Liver (tissue), 9 donors: ENCODE results near the gene IGF2R. TPM values are rescaled to one million over a fixed set of nuclear protein-coding genes. Genes with fewer than 3 reads are reported as not detected.

Experiments
- DNase-seq: peaks from one replicate; pipeline ENCODE4 v3.0.0-alpha.2; 2017; ENCODE audit warnings: low spot score
- H3K27ac ChIP-seq, 2 donors: one replicate each; pipeline ENCODE4 v1.7.0; 2013; ENCODE audit warnings: inconsistent platforms in 2 of 2, low read length in 2 of 2, control low read depth in 1 of 2, low read depth in 1 of 2, mild to moderate bottlenecking in 1 of 2
- H3K27me3 ChIP-seq, 4 donors: one replicate each; pipeline versions ENCODE4 v1.6.1 to v1.7.0; 2013; ENCODE audit warnings: low read length in 3 of 4, inconsistent platforms in 1 of 4, mild to moderate bottlenecking in 1 of 4, moderate library complexity in 1 of 4; ENCODE audit not compliant: control insufficient read depth in 4 of 4, insufficient read depth in 4 of 4
- H3K36me3 ChIP-seq, 4 donors: one replicate each; pipeline versions ENCODE4 v1.6.1 to v1.7.0; 2013; ENCODE audit warnings: low read length in 3 of 4, mild to moderate bottlenecking in 3 of 4, low read depth in 1 of 4, moderate library complexity in 1 of 4; ENCODE audit not compliant: control insufficient read depth in 4 of 4, insufficient read depth in 3 of 4
- H3K4me1 ChIP-seq, 4 donors: one replicate each; pipeline versions ENCODE4 v1.6.1 to v1.7.0; 2013; ENCODE audit warnings: low read length in 3 of 4, mild to moderate bottlenecking in 3 of 4, moderate library complexity in 1 of 4; ENCODE audit not compliant: control insufficient read depth in 4 of 4, insufficient read depth in 4 of 4
- H3K4me3 ChIP-seq, 3 donors: one replicate each; pipeline versions ENCODE4 v1.6.1 to v1.7.0; 2013; ENCODE audit warnings: low read length in 3 of 3, control low read depth in 1 of 3, low read depth in 1 of 3, mild to moderate bottlenecking in 1 of 3
- H3K9ac ChIP-seq, 2 donors: one replicate each; pipeline ENCODE4 v1.7.0; 2013; ENCODE audit warnings: low read length in 2 of 2, mild to moderate bottlenecking in 2 of 2, moderate library complexity in 2 of 2, control low read depth in 1 of 2, low read depth in 1 of 2
- H3K9me3 ChIP-seq, 4 donors: one replicate each; pipeline versions ENCODE4 v1.6.1 to v1.7.0; 2013; ENCODE audit warnings: low read length in 3 of 4; ENCODE audit not compliant: control insufficient read depth in 4 of 4
- EGR1 ChIP-seq, 2 donors: IDR thresholded peaks; 2 replicates each; pipeline ENCODE4 v1.6.1; 2016 to 2018; ENCODE audit warnings: antibody characterized with exemption in 2 of 2, low read depth in 2 of 2
- FOXA1 ChIP-seq: IDR thresholded peaks from 2 replicates; pipeline ENCODE4 v1.6.1; 2016; ENCODE audit warnings: antibody characterized with exemption
- FOXA2 ChIP-seq: IDR thresholded peaks from 2 replicates; pipeline ENCODE4 v1.6.1; 2016; ENCODE audit warnings: antibody characterized with exemption
- GABPA ChIP-seq, 2 donors: IDR thresholded peaks in 1 of 2; conservative IDR thresholded peaks in 1 of 2; 2 replicates each; pipeline ENCODE4 v1.6.1; 2016; ENCODE audit warnings: antibody characterized with exemption in 2 of 2, mild to moderate bottlenecking in 1 of 2, moderate library complexity in 1 of 2
- HNF4A ChIP-seq, 2 donors: conservative IDR thresholded peaks; 2 replicates each; pipeline ENCODE4 v1.6.1; 2016; ENCODE audit warnings: antibody characterized with exemption in 2 of 2, mild to moderate bottlenecking in 2 of 2
- HNF4G ChIP-seq: IDR thresholded peaks from 2 replicates; pipeline ENCODE4 v1.6.1; 2016; ENCODE audit warnings: antibody characterized with exemption
- JUND ChIP-seq, 2 donors: IDR thresholded peaks; 2 replicates each; pipeline ENCODE4 v1.6.1; 2016; ENCODE audit warnings: antibody characterized with exemption in 2 of 2
- NR2F2 ChIP-seq: IDR thresholded peaks from 2 replicates; pipeline ENCODE4 v1.6.1; 2016; ENCODE audit warnings: antibody characterized with exemption
- RAD21 ChIP-seq, 2 donors: IDR thresholded peaks; 2 replicates each; pipeline ENCODE4 v1.6.1; 2016; ENCODE audit warnings: antibody characterized with exemption in 2 of 2, mild to moderate bottlenecking in 2 of 2
- RXRA ChIP-seq, 2 donors: IDR thresholded peaks; 2 replicates each; pipeline ENCODE4 v1.6.1; 2017 to 2018; ENCODE audit warnings: antibody characterized with exemption in 2 of 2, mild to moderate bottlenecking in 1 of 2
- SP1 ChIP-seq: IDR thresholded peaks from 2 replicates; pipeline ENCODE4 v1.6.1; 2018; ENCODE audit warnings: antibody characterized with exemption, mild to moderate bottlenecking
- TAF1 ChIP-seq: conservative IDR thresholded peaks from 2 replicates; pipeline ENCODE4 v1.6.1; 2016; ENCODE audit warnings: antibody characterized with exemption, mild to moderate bottlenecking
- YY1 ChIP-seq: IDR thresholded peaks from 2 replicates; pipeline ENCODE4 v1.6.1; 2016; ENCODE audit warnings: antibody characterized with exemption, mild to moderate bottlenecking
- WGBS: extraction: QIAGEN DNeasy Blood & Tissue Kit; methylation state at CpG from one replicate; pipeline ENCODE4 v1.1.7; 2013; 5-methylcytosine and 5-hydroxymethylcytosine counted together
- polyA plus RNA-seq, 2 donors: library from polyadenylated mRNA; stranded (reverse) in 1 of 2; unstranded in 1 of 2; fragments of 200-250 nt in 1 of 2; fragments of >200 nt in 1 of 2; fragmentation: Nextera tagmentation in 1 of 2; extraction: Ambion mirVana in 1 of 2; gene quantifications; one replicate each; pipeline versions ENCODE4 v1.2.1 to v1.2.3, GENCODE V29; 2013 to 2015
- total RNA-seq, 2 donors: library from RNA; depleted of rRNA; stranded (reverse); fragments of >200 nt; gene quantifications; one replicate each; pipeline ENCODE4 v1.2.3, GENCODE V29; 2014
- TF ChIP-seq, protein P1 (sequence below): IDR thresholded peaks from 2 replicates; pipeline ENCODE4 v1.6.1; 2016; ENCODE audit warnings: antibody characterized with exemption
- TF ChIP-seq, protein P2 (sequence below): IDR thresholded peaks from 2 replicates; pipeline ENCODE4 v1.6.1; 2016; ENCODE audit warnings: antibody characterized with exemption, mild to moderate bottlenecking
- TF ChIP-seq, protein P3 (sequence below): IDR thresholded peaks from 2 replicates; pipeline ENCODE4 v1.6.1; 2016; ENCODE audit warnings: antibody characterized with exemption
- TF ChIP-seq, protein P4 (sequence below): IDR thresholded peaks from 2 replicates; pipeline ENCODE4 v1.6.1; 2016; ENCODE audit warnings: antibody characterized with exemption
- TF ChIP-seq, protein P5 (sequence below): fragments of 150-350 bp; IDR thresholded peaks from 2 replicates; pipeline ENCODE4 v1.5.1; 2017; ENCODE audit warnings: improper control_type of control experiment, low read depth, low read length; ENCODE audit not compliant: missing input control
- donor health status: healthy.
- donor health status: healthy.
- donor health status: healthy.
- donor health status: healthy.
- donor health status: healthy.

IGF2R gene
- total and polyA plus RNA-seq, 4 donors, result 16.6 to 84.9 (median 45.7) TPM

DNA sequence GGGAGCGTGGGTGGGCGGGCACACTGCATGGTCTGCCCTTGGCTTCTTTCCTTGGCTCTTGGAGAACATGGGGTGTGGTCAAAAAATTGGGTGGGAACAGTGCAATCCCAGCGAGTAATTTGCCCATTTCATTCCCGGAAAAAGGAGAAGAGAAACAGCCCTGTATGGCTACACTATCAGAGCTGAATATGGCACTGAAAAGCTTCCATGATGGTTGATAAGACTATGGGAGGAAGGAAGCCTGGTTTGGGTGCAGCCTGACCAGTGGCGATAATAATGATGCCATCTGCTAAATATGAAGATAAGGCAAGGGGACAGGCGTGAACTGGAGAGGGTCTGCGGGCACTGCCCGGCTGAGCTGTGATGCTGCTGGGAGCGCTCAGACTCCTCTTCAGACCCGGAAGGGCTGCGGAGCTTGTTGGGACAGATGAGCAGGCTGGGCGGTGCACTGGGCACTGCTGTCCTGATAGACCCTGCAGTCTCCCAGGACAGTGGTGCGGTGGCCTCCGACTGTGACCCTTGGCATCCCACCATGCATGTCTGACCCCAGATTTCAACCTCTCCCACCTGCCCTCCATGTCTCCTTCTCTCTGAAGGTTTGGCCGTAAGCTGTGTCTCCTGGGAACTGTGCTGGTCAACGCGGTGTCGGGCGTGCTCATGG is 162.9 kb downstream of the IGF2R start:
- Histone ChIP-seq H3K4me3 (no peak overlapping the region), H3K9me3 (no peaks in the 10 kb centered on the region), H3K36me3 (peaks cover 0 to 21% (median 2%) of the 10 kb centered on the region in 4 donors), H3K4me1 (peaks cover 26 to 89% (median 57%) of the 10 kb centered on the region in 4 donors), H3K27me3 (no peaks in the 10 kb centered on the region), H3K9ac (no peak overlapping the region), H3K27ac (peak overlapping the region in 1 of 2 donors; percentile 68)
- TF ChIP-seq RXRA (IDR thresholded peaks at IDR 0.05), result no peak
- TF ChIP-seq EGR1 (IDR thresholded peaks at IDR 0.05; ENCODE audit: low read depth in 2 of 2), result no peak
- TF ChIP-seq NR2F2, result no peak
- TF ChIP-seq, protein P1, sequence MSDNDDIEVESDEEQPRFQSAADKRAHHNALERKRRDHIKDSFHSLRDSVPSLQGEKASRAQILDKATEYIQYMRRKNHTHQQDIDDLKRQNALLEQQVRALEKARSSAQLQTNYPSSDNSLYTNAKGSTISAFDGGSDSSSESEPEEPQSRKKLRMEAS, result no peak
- TF ChIP-seq, protein P2, sequence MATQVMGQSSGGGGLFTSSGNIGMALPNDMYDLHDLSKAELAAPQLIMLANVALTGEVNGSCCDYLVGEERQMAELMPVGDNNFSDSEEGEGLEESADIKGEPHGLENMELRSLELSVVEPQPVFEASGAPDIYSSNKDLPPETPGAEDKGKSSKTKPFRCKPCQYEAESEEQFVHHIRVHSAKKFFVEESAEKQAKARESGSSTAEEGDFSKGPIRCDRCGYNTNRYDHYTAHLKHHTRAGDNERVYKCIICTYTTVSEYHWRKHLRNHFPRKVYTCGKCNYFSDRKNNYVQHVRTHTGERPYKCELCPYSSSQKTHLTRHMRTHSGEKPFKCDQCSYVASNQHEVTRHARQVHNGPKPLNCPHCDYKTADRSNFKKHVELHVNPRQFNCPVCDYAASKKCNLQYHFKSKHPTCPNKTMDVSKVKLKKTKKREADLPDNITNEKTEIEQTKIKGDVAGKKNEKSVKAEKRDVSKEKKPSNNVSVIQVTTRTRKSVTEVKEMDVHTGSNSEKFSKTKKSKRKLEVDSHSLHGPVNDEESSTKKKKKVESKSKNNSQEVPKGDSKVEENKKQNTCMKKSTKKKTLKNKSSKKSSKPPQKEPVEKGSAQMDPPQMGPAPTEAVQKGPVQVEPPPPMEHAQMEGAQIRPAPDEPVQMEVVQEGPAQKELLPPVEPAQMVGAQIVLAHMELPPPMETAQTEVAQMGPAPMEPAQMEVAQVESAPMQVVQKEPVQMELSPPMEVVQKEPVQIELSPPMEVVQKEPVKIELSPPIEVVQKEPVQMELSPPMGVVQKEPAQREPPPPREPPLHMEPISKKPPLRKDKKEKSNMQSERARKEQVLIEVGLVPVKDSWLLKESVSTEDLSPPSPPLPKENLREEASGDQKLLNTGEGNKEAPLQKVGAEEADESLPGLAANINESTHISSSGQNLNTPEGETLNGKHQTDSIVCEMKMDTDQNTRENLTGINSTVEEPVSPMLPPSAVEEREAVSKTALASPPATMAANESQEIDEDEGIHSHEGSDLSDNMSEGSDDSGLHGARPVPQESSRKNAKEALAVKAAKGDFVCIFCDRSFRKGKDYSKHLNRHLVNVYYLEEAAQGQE, result no peak
- no peak for TF ChIP-seq JUND (IDR thresholded peaks at IDR 0.05)
- no peak for TF ChIP-seq HNF4A (conservative IDR thresholded peaks at IDR 0.05)
- TF ChIP-seq, protein P3, sequence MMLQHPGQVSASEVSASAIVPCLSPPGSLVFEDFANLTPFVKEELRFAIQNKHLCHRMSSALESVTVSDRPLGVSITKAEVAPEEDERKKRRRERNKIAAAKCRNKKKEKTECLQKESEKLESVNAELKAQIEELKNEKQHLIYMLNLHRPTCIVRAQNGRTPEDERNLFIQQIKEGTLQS, result no peak
- TF ChIP-seq FOXA1, result no peak
- TF ChIP-seq YY1, result no peak
- TF ChIP-seq TAF1, result no peak
- no peak for TF ChIP-seq FOXA2
- TF ChIP-seq, protein P4, sequence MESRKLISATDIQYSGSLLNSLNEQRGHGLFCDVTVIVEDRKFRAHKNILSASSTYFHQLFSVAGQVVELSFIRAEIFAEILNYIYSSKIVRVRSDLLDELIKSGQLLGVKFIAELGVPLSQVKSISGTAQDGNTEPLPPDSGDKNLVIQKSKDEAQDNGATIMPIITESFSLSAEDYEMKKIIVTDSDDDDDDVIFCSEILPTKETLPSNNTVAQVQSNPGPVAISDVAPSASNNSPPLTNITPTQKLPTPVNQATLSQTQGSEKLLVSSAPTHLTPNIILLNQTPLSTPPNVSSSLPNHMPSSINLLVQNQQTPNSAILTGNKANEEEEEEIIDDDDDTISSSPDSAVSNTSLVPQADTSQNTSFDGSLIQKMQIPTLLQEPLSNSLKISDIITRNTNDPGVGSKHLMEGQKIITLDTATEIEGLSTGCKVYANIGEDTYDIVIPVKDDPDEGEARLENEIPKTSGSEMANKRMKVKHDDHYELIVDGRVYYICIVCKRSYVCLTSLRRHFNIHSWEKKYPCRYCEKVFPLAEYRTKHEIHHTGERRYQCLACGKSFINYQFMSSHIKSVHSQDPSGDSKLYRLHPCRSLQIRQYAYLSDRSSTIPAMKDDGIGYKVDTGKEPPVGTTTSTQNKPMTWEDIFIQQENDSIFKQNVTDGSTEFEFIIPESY, result no peak
- no peak for TF ChIP-seq GABPA (IDR thresholded peaks at IDR 0.05 in 1 of 2, conservative IDR thresholded peaks at IDR 0.05 in 1 of 2)
- no peak for TF ChIP-seq RAD21 (IDR thresholded peaks at IDR 0.05)
- TF ChIP-seq, protein P5, sequence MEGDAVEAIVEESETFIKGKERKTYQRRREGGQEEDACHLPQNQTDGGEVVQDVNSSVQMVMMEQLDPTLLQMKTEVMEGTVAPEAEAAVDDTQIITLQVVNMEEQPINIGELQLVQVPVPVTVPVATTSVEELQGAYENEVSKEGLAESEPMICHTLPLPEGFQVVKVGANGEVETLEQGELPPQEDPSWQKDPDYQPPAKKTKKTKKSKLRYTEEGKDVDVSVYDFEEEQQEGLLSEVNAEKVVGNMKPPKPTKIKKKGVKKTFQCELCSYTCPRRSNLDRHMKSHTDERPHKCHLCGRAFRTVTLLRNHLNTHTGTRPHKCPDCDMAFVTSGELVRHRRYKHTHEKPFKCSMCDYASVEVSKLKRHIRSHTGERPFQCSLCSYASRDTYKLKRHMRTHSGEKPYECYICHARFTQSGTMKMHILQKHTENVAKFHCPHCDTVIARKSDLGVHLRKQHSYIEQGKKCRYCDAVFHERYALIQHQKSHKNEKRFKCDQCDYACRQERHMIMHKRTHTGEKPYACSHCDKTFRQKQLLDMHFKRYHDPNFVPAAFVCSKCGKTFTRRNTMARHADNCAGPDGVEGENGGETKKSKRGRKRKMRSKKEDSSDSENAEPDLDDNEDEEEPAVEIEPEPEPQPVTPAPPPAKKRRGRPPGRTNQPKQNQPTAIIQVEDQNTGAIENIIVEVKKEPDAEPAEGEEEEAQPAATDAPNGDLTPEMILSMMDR, result no peak
- no peak for TF ChIP-seq SP1
- no peak for TF ChIP-seq HNF4G
- DNase-seq, result peak; percentile 25
- 93% methylated on average over 19 of the region's 19 CpGs for WGBS
